Dedifferentiated amniotic fluid mesenchymal stem cell (primary cell): Measurements from ENCODE around the gene ANK3.

Experiments used
- DNase-seq: peaks from one replicate; pipeline ENCODE4 v3.0.0-alpha.2; 2016; ENCODE audit errors: extremely low spot score

Gene ANK3

DNA sequence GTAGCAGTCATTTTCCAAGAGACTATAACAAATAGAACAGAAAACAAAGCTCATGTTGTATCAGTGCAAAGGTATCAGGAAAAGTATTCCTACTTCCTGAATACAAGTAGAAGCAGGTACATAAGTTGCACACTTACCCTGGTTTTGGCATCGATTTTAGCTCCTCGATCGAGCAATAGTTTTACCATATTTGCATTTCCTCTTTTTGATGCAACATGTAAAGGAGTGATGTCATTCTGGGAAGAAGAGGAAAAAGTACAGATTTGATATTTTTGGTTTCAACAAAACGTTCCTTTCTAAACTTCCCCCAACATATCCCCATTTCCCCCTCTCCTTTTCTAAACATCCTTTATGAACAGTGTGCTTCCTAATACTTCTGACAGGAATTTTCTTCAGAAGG lies 155.1 kb downstream of the ANK3 start:
- DNase-seq, result no peak

DNA sequence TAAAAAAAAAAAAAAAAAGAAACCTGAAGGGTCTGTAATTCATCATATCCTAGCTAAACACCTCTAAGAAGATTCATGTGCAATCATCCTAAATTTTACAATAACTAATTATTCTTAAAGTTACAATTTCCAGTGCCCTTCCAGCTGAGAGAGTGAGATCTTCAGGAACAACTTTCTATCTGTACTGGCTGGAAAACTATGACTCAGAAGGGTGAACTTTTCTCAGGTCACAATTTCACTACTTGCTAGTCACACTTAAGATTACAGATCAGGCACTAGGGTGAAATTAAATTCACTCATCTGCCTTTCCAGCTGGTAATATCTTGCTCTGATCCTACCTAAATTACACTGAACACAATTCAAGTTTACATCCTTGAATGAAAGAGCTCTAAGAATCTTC lies 158.8 kb downstream of the ANK3 start:
- DNase-seq, result no peak

DNA sequence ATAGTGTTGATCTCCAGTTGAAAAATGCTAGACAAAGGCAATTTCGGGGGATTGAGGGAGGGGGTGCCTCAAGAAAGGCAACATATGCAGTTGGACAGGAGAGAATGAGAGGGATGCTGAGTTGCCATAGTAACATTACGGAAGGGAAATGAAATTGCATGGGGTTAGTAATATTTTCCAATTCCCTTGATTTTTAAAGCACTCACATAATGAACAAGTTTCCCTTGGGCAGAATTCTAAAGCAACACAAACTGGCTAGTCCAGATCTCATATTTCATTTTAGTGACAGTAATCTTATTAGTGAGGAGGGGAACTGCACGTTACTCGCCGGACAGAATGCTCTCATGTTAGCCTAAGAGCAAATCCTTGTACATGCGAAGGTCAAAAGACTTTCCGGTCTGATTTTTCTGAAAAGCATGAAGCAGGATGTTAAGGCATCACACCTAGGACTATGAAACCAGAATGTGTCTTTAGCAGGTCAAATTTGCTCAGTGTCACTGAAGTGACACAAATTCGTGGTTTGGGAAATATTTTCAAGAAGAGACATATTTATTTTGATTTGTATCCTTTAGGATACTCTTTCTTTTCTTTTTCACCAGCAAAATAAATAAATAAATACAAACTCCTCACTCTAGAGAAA lies 165.5 kb downstream of the ANK3 start:
- DNase-seq, result no peak

DNA sequence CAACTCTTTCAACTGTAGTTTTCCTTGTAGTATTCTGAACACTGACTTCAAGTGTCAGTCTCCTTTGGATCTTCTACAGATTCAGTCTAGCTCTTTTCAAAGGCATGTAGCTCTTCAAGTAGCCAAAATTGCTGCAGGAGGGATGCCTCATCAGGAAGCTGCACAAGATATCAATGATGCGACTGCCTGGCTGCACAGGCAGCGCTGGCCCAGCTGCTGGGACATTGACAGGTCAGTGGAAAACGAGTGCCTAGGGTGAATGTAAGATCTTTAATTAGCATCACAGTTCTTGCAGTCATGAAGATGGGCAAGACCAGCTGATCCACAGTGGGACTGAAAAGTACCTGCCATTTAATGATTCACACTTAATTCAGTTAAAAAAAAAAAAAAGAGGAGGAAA lies 167.6 kb downstream of the ANK3 start:
- no peak for DNase-seq

DNA sequence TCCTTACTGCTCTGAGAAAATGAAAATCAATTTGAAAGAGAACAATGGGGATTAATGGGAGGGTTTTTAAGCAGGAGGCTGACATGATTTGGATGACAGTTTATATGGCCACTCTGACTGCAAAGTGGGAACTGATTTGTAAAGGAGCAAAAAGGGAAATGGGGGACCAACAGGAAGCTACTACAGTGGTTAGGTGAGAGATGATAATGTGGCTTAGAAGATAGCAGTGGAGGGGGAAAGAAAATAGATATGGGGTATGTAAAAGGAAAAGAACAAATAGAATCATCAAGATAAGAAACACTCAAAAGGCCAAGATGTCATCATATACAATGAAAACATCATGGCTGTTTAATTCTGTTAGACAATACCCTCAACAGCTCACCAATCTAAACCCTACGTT lies 177.5 kb downstream of the ANK3 start:
- DNase-seq, result no peak

DNA sequence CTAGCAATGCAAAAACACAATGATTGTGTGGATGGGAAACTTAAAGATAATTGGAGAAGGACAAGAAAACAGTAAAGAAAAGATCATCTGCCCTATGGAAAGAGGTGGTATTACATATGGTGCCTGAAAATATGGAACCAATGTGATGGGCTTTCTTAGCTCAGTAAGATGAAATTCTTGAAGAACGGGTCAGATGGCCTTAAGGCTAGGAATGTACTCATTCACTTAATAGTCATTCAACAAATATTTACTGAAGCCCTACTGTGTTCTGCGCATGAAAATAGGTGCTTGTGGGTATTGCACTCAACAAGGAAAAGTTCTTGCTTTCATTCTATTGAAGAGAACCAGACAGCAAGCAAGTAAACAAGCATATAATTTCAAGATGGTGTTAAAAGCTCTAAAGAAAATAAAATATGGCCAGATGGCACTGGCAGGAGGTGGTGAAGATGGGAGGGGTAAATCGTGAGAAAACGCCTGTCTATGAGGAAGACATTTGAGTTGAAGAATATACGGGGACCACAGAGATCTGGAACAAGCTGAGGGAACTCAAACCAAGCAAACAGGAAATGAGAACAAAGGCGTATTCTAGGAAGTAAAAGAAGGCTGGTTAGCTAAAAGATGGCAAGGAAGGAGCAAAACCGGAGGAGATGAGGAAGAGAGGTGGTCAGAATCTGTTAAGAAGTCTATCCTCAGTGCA lies 179.7 kb downstream of the ANK3 start:
- no peak for DNase-seq

DNA sequence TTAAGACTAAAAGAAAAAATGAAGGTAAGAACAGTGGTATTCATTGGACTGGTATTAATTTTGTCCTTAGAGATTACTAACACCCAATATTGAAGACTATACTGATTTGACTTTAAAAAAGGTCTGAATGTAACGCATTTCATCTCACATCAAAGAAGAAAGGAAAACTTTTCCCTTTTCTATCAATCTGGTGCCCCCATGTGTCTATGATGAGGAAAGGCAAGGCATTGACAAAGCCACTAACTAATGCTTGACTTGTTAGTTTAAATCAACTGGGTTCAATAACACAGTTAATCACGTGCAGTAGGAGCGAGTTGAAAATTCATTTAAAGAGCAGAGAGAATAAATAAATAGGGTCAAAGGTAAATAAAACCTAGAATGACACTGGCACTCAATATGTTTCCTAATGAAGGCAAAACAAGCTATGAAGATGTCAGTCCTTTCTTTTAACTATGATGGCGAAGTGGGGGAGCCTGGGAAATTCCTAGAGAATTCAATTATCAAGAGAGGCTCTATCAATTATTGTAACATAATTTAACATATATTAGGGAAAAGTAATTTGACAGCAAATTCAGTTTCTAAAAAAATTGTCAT lies 180.9 kb downstream of the ANK3 start:
- peak; percentile 62 for DNase-seq

DNA sequence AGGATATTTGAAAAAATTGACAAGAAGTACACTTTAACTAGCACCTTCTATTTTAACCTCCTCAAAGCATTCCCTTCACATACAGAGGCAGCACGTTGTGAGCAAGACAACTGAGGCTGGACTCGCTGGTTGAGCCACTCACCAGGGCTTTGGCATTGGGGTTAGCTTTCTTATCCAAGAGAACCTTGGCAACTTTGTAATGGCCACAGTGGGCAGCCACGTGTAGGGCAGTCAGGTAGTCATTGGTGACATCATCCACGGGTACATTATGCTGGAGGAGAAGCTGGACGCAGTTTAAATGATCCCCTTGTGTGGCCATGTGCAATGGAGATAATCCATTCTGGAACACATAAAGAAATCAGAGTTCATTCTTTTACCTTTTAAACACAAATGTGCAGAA lies 181.8 kb downstream of the ANK3 start:
- no peak for DNase-seq

DNA sequence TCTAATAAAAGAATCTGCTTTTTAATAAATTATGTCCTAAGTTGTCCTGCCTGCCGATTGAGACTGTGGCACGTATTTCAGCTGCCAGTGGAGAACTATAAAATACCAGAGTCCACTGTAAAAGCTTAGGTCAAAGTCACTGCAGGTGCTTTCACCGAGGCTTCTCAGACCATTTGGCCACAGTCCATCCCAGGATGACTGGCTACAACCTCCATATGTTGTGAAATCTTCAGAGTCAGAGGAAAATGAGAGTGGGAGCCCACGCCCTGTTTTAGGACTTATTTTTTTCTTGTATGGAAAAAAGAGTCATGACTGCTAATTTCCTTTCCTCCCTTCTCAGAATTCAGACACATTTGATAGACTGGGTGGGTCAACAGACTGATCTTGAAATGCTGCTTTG lies 182.9 kb downstream of the ANK3 start:
- no peak for DNase-seq

DNA sequence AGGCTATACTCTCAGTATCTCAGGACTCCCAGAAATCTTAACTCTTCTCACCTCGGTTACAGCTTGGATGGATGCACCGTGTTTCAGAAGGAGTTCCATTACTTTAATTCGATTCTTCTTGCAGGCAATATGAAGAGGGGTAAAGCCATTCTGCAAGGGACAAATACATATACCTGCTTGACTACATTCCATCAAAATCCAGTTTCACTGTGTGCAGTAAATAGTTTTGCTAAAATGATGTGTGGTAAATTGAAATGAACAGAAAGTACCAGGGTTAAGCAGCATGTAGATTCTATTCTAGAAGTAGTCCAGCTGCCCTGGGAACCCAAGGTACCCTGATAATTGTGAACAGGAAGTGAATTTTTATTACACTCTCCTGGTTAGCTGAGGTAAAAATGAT lies 183.9 kb downstream of the ANK3 start:
- no peak for DNase-seq

DNA sequence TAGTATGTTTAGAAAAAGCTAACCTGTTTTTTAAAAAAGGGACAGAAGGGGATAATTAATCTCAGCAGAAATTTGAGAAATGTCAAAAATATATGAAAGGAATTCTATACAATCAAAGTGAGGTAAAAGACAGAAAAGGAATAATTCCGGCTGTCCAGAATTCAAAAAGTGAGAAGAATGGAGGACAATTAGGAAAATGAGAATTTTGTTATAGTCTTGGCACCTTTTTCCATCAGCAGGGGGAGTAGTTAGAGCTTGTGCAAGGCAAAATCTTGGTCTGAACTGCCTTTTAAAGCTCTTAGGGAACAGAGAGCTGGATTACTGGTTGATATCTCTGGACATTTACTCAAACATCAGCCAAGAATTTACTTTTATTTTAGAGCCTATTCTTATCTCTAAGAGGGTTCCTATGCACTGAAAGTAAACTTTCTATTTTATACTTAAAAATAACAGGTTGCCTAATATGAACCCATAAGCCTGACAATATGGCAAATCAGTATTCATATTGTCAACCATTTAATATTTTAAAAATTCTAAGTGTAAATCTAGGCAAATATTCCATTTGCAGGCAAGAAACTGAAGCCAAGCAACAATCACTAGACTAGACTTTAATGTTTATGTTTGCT lies 185.6 kb downstream of the ANK3 start:
- DNase-seq, result peak; percentile 62

DNA sequence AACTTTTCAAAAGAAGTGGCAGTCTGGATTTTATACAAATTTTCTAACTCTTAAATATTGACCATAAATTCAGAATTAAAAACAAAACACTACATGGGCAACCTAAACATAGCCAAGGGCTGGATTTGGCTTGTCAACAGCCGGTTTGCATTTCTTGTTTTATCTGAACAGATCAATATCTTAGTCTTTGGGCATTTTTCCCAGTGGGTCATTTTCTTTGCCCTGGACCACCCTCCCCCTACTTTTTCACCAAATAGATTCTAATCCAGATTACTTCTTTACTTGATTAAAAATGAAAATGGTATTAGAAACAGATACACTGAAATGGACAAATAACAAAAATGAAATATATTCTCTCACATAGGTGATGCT lies 189.0 kb downstream of the ANK3 start:
- no peak for DNase-seq

DNA sequence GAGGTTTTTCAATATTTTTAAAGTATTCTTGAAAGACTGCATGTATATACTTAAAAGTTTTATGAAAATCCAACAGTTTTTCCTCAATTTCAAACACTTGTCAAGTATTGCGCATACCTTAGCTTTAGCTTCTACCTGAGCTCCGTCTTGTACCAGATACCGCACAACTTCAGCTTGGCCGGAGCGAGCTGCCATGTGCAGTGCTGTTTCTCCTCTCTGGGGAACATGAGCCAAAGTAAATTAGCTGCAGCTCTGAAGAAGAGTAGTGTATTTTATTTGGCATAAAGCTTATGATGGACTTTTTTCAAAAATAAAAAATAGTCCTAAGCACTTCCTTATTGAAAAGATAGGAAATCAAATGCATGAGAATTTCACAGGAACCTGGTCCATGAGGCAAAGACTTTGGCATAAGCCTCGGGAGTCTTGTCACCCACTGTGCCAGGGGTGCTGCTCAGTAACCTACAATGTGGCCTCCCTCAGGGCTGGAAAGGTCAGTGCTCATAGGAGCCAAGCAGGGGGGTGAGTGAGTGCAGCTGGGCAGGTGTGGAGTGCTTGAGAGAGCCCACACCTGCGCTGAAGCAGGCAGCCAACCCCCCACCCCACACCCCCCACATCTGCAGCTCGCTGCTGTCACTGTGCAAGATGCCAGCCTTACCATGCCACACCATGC lies 189.5 kb downstream of the ANK3 start:
- DNase-seq, result no peak

DNA sequence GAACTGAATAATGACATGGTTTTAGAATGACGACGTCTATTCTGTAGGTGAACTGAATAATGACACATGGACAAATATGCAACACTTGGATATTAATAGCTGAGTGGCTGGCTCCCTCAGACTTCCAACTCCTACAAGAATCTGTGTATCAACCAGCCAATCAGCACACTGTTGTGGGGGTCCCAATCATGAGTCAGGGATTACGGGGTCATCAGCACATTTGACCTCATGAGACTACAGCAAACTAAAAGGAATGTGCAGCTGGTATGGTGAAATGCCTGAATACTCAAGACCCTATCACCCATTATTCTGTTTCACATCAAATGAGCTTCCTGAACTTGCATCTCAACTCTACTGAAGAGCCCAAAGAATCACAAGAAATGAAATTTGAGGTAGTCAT lies 192.5 kb downstream of the ANK3 start:
- no peak for DNase-seq

DNA sequence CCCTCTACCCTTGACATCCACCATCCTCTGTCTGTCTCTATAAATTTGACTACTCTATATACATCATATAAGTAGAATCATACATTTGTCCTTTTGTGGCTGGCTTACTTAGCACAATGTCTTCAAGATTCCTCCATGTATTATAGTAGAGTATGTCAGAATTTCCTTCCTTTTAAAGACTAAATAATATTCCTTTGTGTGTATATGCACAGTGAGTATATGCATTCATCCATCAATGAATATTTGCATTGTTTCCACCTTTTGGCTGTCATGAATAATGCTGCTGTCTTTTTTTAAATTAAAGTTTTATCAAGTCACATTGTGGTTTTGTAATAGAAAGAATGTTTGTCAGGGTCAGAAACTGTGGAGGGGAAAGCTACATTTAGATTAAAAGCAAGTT lies 195.3 kb downstream of the ANK3 start:
- no peak for DNase-seq

DNA sequence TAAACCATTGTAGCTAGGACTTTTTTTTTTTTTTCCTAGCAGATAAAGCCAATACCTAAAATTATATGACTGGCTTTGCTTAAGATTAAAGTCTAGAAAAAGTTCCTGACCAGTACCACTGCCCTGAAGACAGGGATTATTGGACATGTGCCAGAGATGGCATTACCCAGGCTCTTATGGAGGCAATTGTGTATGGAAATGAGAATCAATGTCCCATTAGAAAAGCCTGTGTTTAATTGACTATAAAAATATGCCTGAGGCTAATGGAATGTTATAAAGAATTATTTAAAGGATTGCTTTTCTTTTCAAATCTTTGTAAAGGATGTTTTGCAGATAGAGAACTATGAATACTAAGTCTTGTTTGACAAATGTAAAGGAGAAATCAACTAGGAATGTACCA lies 196.7 kb downstream of the ANK3 start:
- no peak for DNase-seq

DNA sequence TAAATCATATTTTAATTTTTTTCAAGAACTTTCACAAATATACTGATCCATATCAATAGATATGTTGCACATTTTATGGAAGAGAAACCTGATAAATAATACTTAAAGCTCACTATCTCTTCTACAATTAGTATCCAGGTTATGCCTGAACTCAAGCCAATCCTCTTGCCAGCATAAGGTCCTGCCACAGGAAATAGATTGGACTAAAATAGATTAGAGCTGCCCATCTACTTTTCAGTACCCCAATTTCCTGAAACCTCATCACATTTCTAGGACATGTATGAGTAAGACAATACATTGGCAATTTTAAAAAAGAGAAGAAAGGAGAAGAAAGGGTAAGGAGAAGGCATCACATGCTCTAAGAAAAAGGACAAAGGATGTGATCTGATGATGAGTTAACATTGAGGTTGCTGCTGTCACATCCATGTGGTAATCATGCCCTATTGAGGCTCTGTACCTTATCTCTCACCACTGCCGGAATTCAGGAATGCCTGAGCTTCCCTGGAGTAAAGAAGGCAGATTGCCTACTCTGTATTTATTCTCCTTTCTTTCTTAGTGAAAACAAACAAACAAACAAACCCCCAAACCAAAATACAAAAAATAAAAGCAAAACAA lies 199.7 kb downstream of the ANK3 start:
- DNase-seq, result no peak

DNA sequence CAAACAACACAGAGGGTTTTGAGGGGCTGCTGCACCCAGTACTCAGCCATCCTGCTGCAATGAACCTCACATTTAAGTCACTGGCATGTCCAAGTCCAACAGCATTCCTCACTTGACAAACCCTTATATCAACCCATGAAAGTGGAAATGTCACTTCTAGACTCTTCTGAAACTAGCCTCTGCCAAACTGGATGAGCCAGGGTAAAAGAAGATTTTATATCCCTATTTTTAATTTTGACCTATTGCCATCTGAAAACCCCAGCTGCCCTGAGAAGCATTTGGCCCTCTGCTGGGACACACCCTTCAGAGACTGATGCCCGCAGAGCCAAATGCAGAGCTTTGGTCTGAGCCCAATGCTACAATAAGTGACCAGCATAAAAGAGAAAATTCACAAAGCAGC lies 201.1 kb downstream of the ANK3 start:
- DNase-seq, result no peak

DNA sequence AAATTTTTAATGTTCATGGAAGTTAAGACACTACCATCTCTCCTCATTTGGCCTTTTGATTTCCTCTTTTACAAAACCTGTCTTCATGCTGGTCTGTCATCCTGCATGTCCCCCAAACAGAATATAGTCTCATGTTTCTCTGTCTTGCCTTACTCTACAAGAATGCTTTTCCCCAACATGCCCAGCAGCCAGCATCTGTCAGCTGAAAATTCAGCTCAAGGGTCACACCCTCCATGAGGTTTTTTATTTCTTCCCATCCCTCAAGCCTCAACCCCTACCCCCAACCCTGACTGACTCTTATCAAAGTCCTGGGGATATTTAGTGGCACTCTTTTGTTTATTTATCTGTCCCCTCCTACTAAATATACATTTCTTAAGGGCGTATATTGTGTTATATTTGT lies 202.0 kb downstream of the ANK3 start:
- no peak for DNase-seq

DNA sequence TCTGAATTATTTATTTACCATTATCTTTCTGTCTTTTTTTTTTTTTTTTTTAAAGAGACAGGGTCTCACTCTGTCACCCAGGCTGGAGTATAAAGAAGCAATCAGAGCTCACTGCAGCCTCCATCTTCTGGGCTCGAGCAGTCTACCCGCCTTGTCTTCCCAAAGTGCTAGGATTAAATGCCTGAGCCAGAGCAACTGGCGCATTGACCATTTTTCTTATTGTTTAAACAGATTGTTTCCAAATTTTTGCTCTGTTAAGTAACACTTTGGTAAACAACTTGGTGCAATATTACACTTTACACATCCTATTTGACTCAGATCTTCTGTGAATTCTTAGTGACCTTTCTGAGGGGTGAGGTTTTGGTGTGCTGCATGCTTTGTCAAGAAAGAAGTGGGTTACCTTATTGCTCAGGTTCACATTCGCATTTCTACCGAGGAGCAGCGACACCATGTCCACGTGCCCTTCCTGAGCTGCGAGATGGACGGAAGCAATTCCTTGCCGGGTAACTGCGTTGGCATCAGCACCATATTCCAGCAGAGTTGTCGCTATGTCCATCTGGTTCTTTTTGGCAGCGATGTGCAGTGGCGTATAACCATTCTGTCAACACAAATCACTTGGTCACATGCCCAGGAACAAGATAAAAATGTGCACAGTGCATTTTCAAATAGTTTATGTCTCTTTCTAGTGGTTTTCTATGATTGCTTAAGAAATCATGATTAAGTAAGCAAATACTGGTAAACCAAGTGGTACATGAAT lies 203.2 kb downstream of the ANK3 start:
- DNase-seq, result no peak

DNA sequence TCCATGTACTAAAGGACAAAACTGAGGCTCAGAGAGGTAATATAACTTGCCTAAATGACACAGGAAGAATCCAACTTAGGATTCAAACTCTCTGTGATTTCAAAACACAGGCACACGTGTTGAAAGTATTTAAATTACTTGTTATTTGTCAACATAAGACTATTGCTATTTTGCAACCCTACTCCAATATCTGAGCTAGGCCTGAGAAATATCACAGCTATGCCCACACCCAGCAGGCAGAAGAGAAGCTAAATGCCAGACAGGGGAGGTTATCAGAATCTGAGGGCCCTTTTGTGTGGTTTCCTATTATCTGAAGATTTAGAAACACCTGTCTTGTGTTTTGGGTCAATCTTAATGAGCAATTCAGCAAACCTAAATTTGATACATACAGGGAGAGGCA lies 204.3 kb downstream of the ANK3 start:
- no peak for DNase-seq
